DMS 273 treated with DMSO at 0.1 percent for 48 hours (cell line): Measurements from ENCODE around the gene RACK1.
"Not testable (repeated sequence)": the region's sequence is repeated elsewhere in the genome, so short reads cannot be mapped to it uniquely, and the experiment has no call there.

Experiments used
- DNase-seq: peaks from one replicate; lab custom pipeline; 2025; lab: John Stamatoyannopoulos, UW

The RACK1 gene

GRCh38 chr5:181243564-181244343 is at the start of gene RACK1:
Gene RACK1, minus strand, starts transcription at chr5:181243906. Its CDS starts 106 bp downstream, at chr5:181243800.
- DNase-seq = no peak

- not testable (repeated sequence) for DNase-seq
Observed at GRCh38 chr5:181287331-181287730, 43.6 kb upstream of the RACK1 start.

- not testable (repeated sequence) for DNase-seq
Observed at GRCh38 chr5:181285962-181286705, 42.4 kb upstream of the RACK1 start.

- not testable (repeated sequence) for DNase-seq
Observed at GRCh38 chr5:181283841-181284755, 40.4 kb upstream of the RACK1 start.

- no peak for DNase-seq
Observed at GRCh38 chr5:181283347-181283746, 39.6 kb upstream of the RACK1 start.

GRCh38 chr5:181282874-181283273 is 39.2 kb upstream of the RACK1 start:
- DNase-seq = no peak

- not testable (repeated sequence) for DNase-seq
Observed at GRCh38 chr5:181282415-181282814, 38.7 kb upstream of the RACK1 start.

- no peak for DNase-seq
Observed at GRCh38 chr5:181281984-181282316, 38.2 kb upstream of the RACK1 start.

- DNase-seq = no peak
Observed at GRCh38 chr5:181281077-181281983, 37.6 kb upstream of the RACK1 start.

GRCh38 chr5:181280251-181280762 is 36.6 kb upstream of the RACK1 start:
- no peak for DNase-seq

GRCh38 chr5:181273433-181273744 is 29.7 kb upstream of the RACK1 start:
- not testable (repeated sequence) for DNase-seq

- DNase-seq = no peak
Observed at GRCh38 chr5:181271081-181271480, 27.4 kb upstream of the RACK1 start.

- not testable (repeated sequence) for DNase-seq
Observed at GRCh38 chr5:181267907-181268306, 24.2 kb upstream of the RACK1 start.

- DNase-seq = not testable (repeated sequence)
Observed at GRCh38 chr5:181267291-181267904, 23.7 kb upstream of the RACK1 start.

GRCh38 chr5:181265092-181265671 is 21.5 kb upstream of the RACK1 start:
- no peak for DNase-seq

GRCh38 chr5:181263633-181264032 is 19.9 kb upstream of the RACK1 start:
- no peak for DNase-seq

- no peak for DNase-seq
Observed at GRCh38 chr5:181261320-181262049, 17.8 kb upstream of the RACK1 start.

- no peak for DNase-seq
Observed at GRCh38 chr5:181260720-181261319, 17.1 kb upstream of the RACK1 start, which contains the start of gene TRIM52. Gene TRIM52, minus strand, starts transcription at chr5:181261143. Its CDS starts 330 bp downstream, at chr5:181260813.
